ENCODE data around the gene PHACTR1. TPM values are rescaled to one million over a fixed set of nuclear protein-coding genes. Genes with fewer than 3 reads are reported as not detected.

Gene PHACTR1
- polyA plus RNA-seq, 3 donors, result 6.1 to 26.9 (median 7.6) TPM

- H3K36me3 ChIP-seq (replicated peaks in 1 of 2; ENCODE audit: control insufficient read depth in 1 of 2, insufficient read depth in 2 of 2, low read length in 2 of 2), result no peaks in the 10 kb centered on the region
- H3K4me1 ChIP-seq (ENCODE audit: control insufficient read depth in 1 of 2, insufficient read depth in 2 of 2, low read length in 2 of 2), result no peaks in the 10 kb centered on the region
- Mint-ChIP-seq H3K27me3 (ENCODE audit: low read depth in 3 of 3) (peaks cover 41 to 52% (median 44%) of the 10 kb centered on the region in 3 donors), H3K4me3 (peak overlapping the region in 1 of 2 donors; percentile 75), H3K4me1 (peaks cover 3% of the 10 kb centered on the region), H3K27ac (no peak overlapping the region), H3K9me3 (peaks cover 6 to 15% (median 13%) of the 10 kb centered on the region in 7 donors), H3K36me3 (peaks cover 0 to 4% of the 10 kb centered on the region in 2 donors)
- no peak overlapping the region for H3K4me2 ChIP-seq (replicated peaks; ENCODE audit: extremely low read depth, low read length, poor library complexity, severe bottlenecking)
- 1% methylated on average over 58 of the region's 75 CpGs for WGBS (ENCODE audit: insufficient coverage)
- H3K9me3 ChIP-seq (replicated peaks in 1 of 2; ENCODE audit: control insufficient read depth in 1 of 2, insufficient read depth in 1 of 2, low read length in 2 of 2), result peaks cover 0 to 7% of the 10 kb centered on the region in 2 donors
- no peaks in the 10 kb centered on the region for H3K79me2 ChIP-seq (ENCODE audit: insufficient read depth, low read length)
- no peaks in the 10 kb centered on the region for H4K20me1 ChIP-seq (ENCODE audit: insufficient read depth, low read length)
- no peak for TF ChIP-seq CTCF (IDR thresholded peaks at IDR 0.05)
- no peak overlapping the region for H3K27ac ChIP-seq (ENCODE audit: low read depth in 1 of 2, low read length in 2 of 2)
- intact Hi-C loops (cut with micrococcal nuclease), result no loop called here
- DNase-seq, result peak in 1 of 3 donors; percentile 27
- no peak overlapping the region for H3K9ac ChIP-seq (ENCODE audit: insufficient read depth, low read length, poor library complexity, severe bottlenecking)
- no peak overlapping the region for H2AFZ ChIP-seq (ENCODE audit: insufficient read depth, low read depth, low read length, poor library complexity, severe bottlenecking)
- H3K27me3 ChIP-seq (ENCODE audit: control insufficient read depth in 2 of 2, insufficient read depth in 2 of 2, low read length in 2 of 2), result peaks cover 33 to 45% of the 10 kb centered on the region in 2 donors
- H3K4me3 ChIP-seq (replicated peaks in 1 of 3; ENCODE audit: low read depth in 2 of 3, low read length in 3 of 3), result no peak overlapping the region
Measured at GRCh38 chr6:12749531-12750379, 33.2 kb downstream of the PHACTR1 start.

GRCh38 chr6:12750416-12750815, 33.8 kb downstream of the PHACTR1 start:
- no peak for TF ChIP-seq CTCF (IDR thresholded peaks at IDR 0.05)
- Histone ChIP-seq H4K20me1 (ENCODE audit: insufficient read depth, low read length) (no peaks in the 10 kb centered on the region), H3K27ac (ENCODE audit: low read depth in 1 of 2, low read length in 2 of 2) (no peak overlapping the region), H3K4me2 (replicated peaks; ENCODE audit: extremely low read depth, low read length, poor library complexity, severe bottlenecking) (no peak overlapping the region), H3K4me1 (ENCODE audit: control insufficient read depth in 1 of 2, insufficient read depth in 2 of 2, low read length in 2 of 2) (no peaks in the 10 kb centered on the region), H3K4me3 (replicated peaks in 1 of 3; ENCODE audit: low read depth in 2 of 3, low read length in 3 of 3) (no peak overlapping the region), H3K27me3 (ENCODE audit: control insufficient read depth in 2 of 2, insufficient read depth in 2 of 2, low read length in 2 of 2) (peaks cover 33 to 45% of the 10 kb centered on the region in 2 donors), H3K79me2 (ENCODE audit: insufficient read depth, low read length) (no peaks in the 10 kb centered on the region), H2AFZ (ENCODE audit: insufficient read depth, low read depth, low read length, poor library complexity, severe bottlenecking) (no peak overlapping the region), H3K9ac (ENCODE audit: insufficient read depth, low read length, poor library complexity, severe bottlenecking) (no peak overlapping the region), H3K36me3 (replicated peaks in 1 of 2; ENCODE audit: control insufficient read depth in 1 of 2, insufficient read depth in 2 of 2, low read length in 2 of 2) (no peaks in the 10 kb centered on the region), H3K9me3 (replicated peaks in 1 of 2; ENCODE audit: control insufficient read depth in 1 of 2, insufficient read depth in 1 of 2, low read length in 2 of 2) (peaks cover 0 to 7% of the 10 kb centered on the region in 2 donors)
- 16% methylated on average over 3 of the region's 4 CpGs for WGBS (ENCODE audit: insufficient coverage)
- H3K27ac Mint-ChIP-seq, result no peak overlapping the region
- H3K9me3 Mint-ChIP-seq, result peaks cover 2 to 15% (median 11%) of the 10 kb centered on the region in 7 donors
- H3K36me3 Mint-ChIP-seq, result peaks cover 0 to 4% of the 10 kb centered on the region in 2 donors
- no peak for DNase-seq
- intact Hi-C loops (cut with micrococcal nuclease), result no loop called here
- H3K27me3 Mint-ChIP-seq (ENCODE audit: low read depth in 3 of 3), result peaks cover 39 to 52% (median 44%) of the 10 kb centered on the region in 3 donors
- peaks cover 3% of the 10 kb centered on the region for H3K4me1 Mint-ChIP-seq
- peak overlapping the region in 1 of 2 donors; percentile 70 for H3K4me3 Mint-ChIP-seq

All from CD14-positive monocyte (primary cell).